B cell (primary cell): Measurements from ENCODE around the gene CTRB2. TPM values are rescaled to one million over a fixed set of nuclear protein-coding genes. Genes with fewer than 3 reads are reported as not detected.

Experiments used
- ATAC-seq: fragments of 200-7000 bp; cut with Tn5 transposase; one replicate; pipeline ENCODE4 v1.10.0; 2021; ENCODE audit warnings: low read depth, mild to moderate bottlenecking, moderate number of reproducible peaks, moderate library complexity
- CTCF ChIA-PET: fragments of 350-600 bp; sonication (Branson Sonifier 250); formaldehyde crosslinking; loops from one replicate; lab custom pipeline; 2021; ENCODE audit warnings: antibody characterized with exemption, inconsistent platforms; lab: Charles Lee
- POLR2A ChIA-PET: fragments of 350-600 bp; sonication (Branson Sonifier 250); formaldehyde crosslinking; loops from one replicate; lab custom pipeline; 2021; ENCODE audit warnings: antibody characterized with exemption; lab: Charles Lee
- DNase-seq: peaks from one replicate; pipeline ENCODE4 v3.0.0; 2013
- H2AFZ ChIP-seq: 2 replicates; pipeline ENCODE4 v1.6.1; 2012; ENCODE audit warnings: mild to moderate bottlenecking, low read depth, low read length; ENCODE audit not compliant: insufficient read depth, poor library complexity, severe bottlenecking
- H3K27ac ChIP-seq, 2 donors: 1 replicate in 1 of 2; 2 replicates in 1 of 2; pipeline ENCODE4 v1.5.1; 2012 to 2013; ENCODE audit warnings: low read length in 2 of 2, mild to moderate bottlenecking in 2 of 2, moderate library complexity in 1 of 2
- H3K27me3 ChIP-seq, 4 experiments: fragments of 200-600 bp in 1 of 4; sonication (generic) in 1 of 4; replicated peaks in 1 of 4; 1 replicate in 2 of 4; 2 replicates in 2 of 4; pipeline versions ENCODE4 v1.6.1 to v1.7.0; 2013 to 2016; ENCODE audit warnings: low read length in 3 of 4, mild to moderate bottlenecking in 2 of 4, mixed read lengths in 1 of 4, moderate library complexity in 1 of 4; ENCODE audit not compliant: insufficient read depth in 4 of 4, control insufficient read depth in 3 of 4; ENCODE audit errors: control extremely low read depth in 1 of 4
- H3K36me3 ChIP-seq, 2 experiments: replicated peaks in 1 of 2; 1 replicate in 1 of 2; 2 replicates in 1 of 2; pipeline versions ENCODE4 v1.6.1 to v1.7.1; 2013; ENCODE audit warnings: low read length in 1 of 2; ENCODE audit not compliant: insufficient read depth in 2 of 2, control insufficient read depth in 1 of 2; ENCODE audit errors: control extremely low read depth in 1 of 2, extremely low read depth in 1 of 2
- H3K4me1 ChIP-seq, 2 donors: fragments of 200-600 bp in 1 of 2; sonication (generic) in 1 of 2; 1 replicate in 1 of 2; 2 replicates in 1 of 2; pipeline versions ENCODE4 v1.5.1 to v1.6.1; 2013 to 2017; ENCODE audit warnings: low read length in 2 of 2; ENCODE audit not compliant: control insufficient read depth in 2 of 2, insufficient read depth in 2 of 2
- H3K4me2 ChIP-seq: replicated peaks from 2 replicates; pipeline ENCODE3; 2012; ENCODE audit warnings: mild to moderate bottlenecking, low read depth, low read length; ENCODE audit not compliant: poor library complexity, severe bottlenecking
- H3K4me3 ChIP-seq, 5 experiments: fragments of 200-600 bp in 1 of 5; sonication (generic) in 1 of 5; 1 replicate in 3 of 5; 2 replicates in 2 of 5; pipeline versions ENCODE4 v1.5.1 to v1.7.0; 2011 to 2016; ENCODE audit warnings: low read length in 4 of 5, mild to moderate bottlenecking in 4 of 5, low read depth in 2 of 5, control low read depth in 1 of 5, moderate library complexity in 1 of 5; ENCODE audit not compliant: insufficient read depth in 1 of 5; ENCODE audit errors: control extremely low read depth in 1 of 5, extremely low read depth in 1 of 5
- H3K79me2 ChIP-seq: fragments of 200-600 bp; sonication (generic); one replicate; pipeline ENCODE4 v1.6.0; 2016; ENCODE audit warnings: low read length; ENCODE audit not compliant: control insufficient read depth, insufficient read depth
- H3K9ac ChIP-seq: fragments of 200-600 bp; sonication (generic); 2 replicates; pipeline ENCODE4 v1.6.1; 2017; ENCODE audit warnings: mild to moderate bottlenecking, low read length, moderate library complexity
- H3K9me3 ChIP-seq, 3 donors: one replicate each; pipeline versions ENCODE4 v1.6.1 to v1.7.1; 2013; ENCODE audit warnings: low read length in 2 of 3; ENCODE audit not compliant: control insufficient read depth in 2 of 3, insufficient read depth in 1 of 3; ENCODE audit errors: control extremely low read depth in 1 of 3
- H4K20me1 ChIP-seq: 2 replicates; pipeline ENCODE4 v1.6.0; 2012; ENCODE audit warnings: mild to moderate bottlenecking, low read length; ENCODE audit not compliant: insufficient read depth, control insufficient read depth, poor library complexity, severe bottlenecking
- H3K27ac Mint-ChIP-seq: one replicate; pipeline ENCODE4 v1.8.0; 2021; ENCODE audit warnings: mixed read lengths
- H3K27me3 Mint-ChIP-seq: one replicate; pipeline ENCODE4 v1.8.0; 2021; ENCODE audit warnings: mixed read lengths
- H3K4me1 Mint-ChIP-seq: one replicate; pipeline ENCODE4 v1.8.0; 2021; ENCODE audit warnings: mixed read lengths
- H3K4me3 Mint-ChIP-seq: one replicate; pipeline ENCODE4 v1.8.0; 2021; ENCODE audit warnings: mixed read lengths
- H3K9me3 Mint-ChIP-seq: one replicate; pipeline ENCODE4 v1.8.0; 2022; ENCODE audit warnings: mixed read lengths; ENCODE audit not compliant: insufficient read depth
- CTCF ChIP-seq: fragments of 200-600 bp; IDR thresholded peaks from one replicate; pipeline ENCODE4 v1.8.0; 2022; ENCODE audit warnings: antibody characterized with exemption, mild to moderate bottlenecking
- EZH2 ChIP-seq: IDR thresholded peaks from 2 replicates; pipeline ENCODE4 v1.6.1; 2012; ENCODE audit warnings: borderline replicate concordance, low read depth, mild to moderate bottlenecking, moderate library complexity, low read length; ENCODE audit not compliant: insufficient read depth, poor library complexity, severe bottlenecking
- WGBS: methylation state at CpG from one replicate; pipeline ENCODE4 v1.1.5; 2013; ENCODE audit warnings: missing lambda C conversion rate; ENCODE audit not compliant: insufficient coverage; 5-methylcytosine and 5-hydroxymethylcytosine counted together
- intact Hi-C: fragments of 100-400 bp; cut with micrococcal nuclease; formaldehyde crosslinking; loops from one replicate; pipeline ENCODE4 v1.10.0; 2022
- polyA plus RNA-seq: library from polyadenylated mRNA; depleted of rRNA; stranded (reverse); fragments of >200 nt; gene quantifications from 2 replicates; pipeline ENCODE4 v1.2.3, GENCODE V29; 2012
- total RNA-seq, 2 donors: library from RNA; stranded (reverse); fragments of 120-200 nt in 1 of 2; gene quantifications; 1 replicate in 1 of 2; 2 replicates in 1 of 2; pipeline versions ENCODE4 v1.2.3 to v1.2.4, GENCODE V29; 2013 to 2022

Gene CTRB2
- total and polyA plus RNA-seq, 2 donors (not counting 1 experiment from before 2014, with no cell fraction given): not detected

GRCh38 chr16:75226550-75227360 is 19.8 kb upstream of the CTRB2 start:
- intact Hi-C loops: no loop called here
- peaks cover 31% of the 10 kb centered on the region for H3K27me3 Mint-ChIP-seq
- no peak overlapping the region for H3K27ac ChIP-seq
- H3K4me1 ChIP-seq: no peaks in the 10 kb centered on the region
- ChIA-PET POLR2A (no interaction called here), CTCF (interaction anchor here (0.6 to 1.6 kb wide), 3 partner anchors 27 to 167 kb away, joined by 3 to 4 read pairs (median 3); no protein-coding TSS in a partner anchor)
- H2AFZ ChIP-seq: no peak overlapping the region
- ATAC-seq (no peak), DNase-seq (no peak)
- H3K4me1 Mint-ChIP-seq: no peaks in the 10 kb centered on the region
- H3K27ac Mint-ChIP-seq: no peak overlapping the region
- no peak overlapping the region for H3K9ac ChIP-seq
- no peak overlapping the region for H3K4me3 ChIP-seq
- peaks cover 0 to 8% (median 0%) of the 10 kb centered on the region in 3 donors for H3K9me3 ChIP-seq
- H3K27me3 ChIP-seq: peaks cover 0 to 51% (median 7%) of the 10 kb centered on the region in 4 experiments
- H3K79me2 ChIP-seq: no peaks in the 10 kb centered on the region
- H3K4me2 ChIP-seq: no peak overlapping the region
- TF ChIP-seq CTCF (no peak), EZH2 (no peak)
- H3K9me3 Mint-ChIP-seq: no peaks in the 10 kb centered on the region
- 80% methylated on average over 14 of the region's 22 CpGs for WGBS
- H4K20me1 ChIP-seq: no peaks in the 10 kb centered on the region
- H3K4me3 Mint-ChIP-seq: no peak overlapping the region
- no peaks in the 10 kb centered on the region for H3K36me3 ChIP-seq
